Smooth muscle cell (in vitro differentiated cells): Measurements from ENCODE around the gene TGFA. TPM values are rescaled to one million over a fixed set of nuclear protein-coding genes. Genes with fewer than 3 reads are reported as not detected.
A peak's percentile ranks its signal among the peaks of the same experiment; 100 is the strongest.

ENCODE experiments used
- DNase-seq: peaks from one replicate; lab custom pipeline; 2025; ENCODE audit not compliant: unreplicated experiment; lab: John Stamatoyannopoulos, UW
- H2AFZ ChIP-seq: fragments of 200-600 bp; sonication (generic); 2 replicates; pipeline ENCODE4 v1.6.0; 2016; ENCODE audit warnings: antibody characterized with exemption, low read depth, mild to moderate bottlenecking
- H3F3A ChIP-seq: fragments of 200-600 bp; sonication (generic); 2 replicates; pipeline ENCODE4 v1.6.0; 2017; ENCODE audit warnings: antibody characterized with exemption, low read depth
- H3K27ac ChIP-seq: fragments of 200-600 bp; sonication (generic); 2 replicates; pipeline ENCODE4 v1.5.1; 2016; ENCODE audit warnings: low read depth, mild to moderate bottlenecking
- H3K27me3 ChIP-seq: fragments of 200-600 bp; sonication (generic); 2 replicates; pipeline ENCODE4 v1.6.1; 2016; ENCODE audit warnings: low read depth, mild to moderate bottlenecking
- H3K36me3 ChIP-seq: fragments of 200-600 bp; sonication (generic); 2 replicates; pipeline ENCODE4 v1.5.1; 2016; ENCODE audit warnings: low read depth
- H3K4me1 ChIP-seq: fragments of 200-600 bp; sonication (generic); 2 replicates; pipeline ENCODE4 v1.5.1; 2016; ENCODE audit warnings: low read depth
- H3K4me2 ChIP-seq: fragments of 200-600 bp; sonication (generic); 2 replicates; pipeline ENCODE4 v1.6.0; 2016; ENCODE audit warnings: mild to moderate bottlenecking
- H3K4me3 ChIP-seq: fragments of 200-600 bp; sonication (generic); 2 replicates; pipeline ENCODE4 v1.5.1; 2016; ENCODE audit warnings: mild to moderate bottlenecking
- H3K79me2 ChIP-seq: fragments of 200-600 bp; sonication (generic); 2 replicates; pipeline ENCODE4 v1.6.0; 2016; ENCODE audit warnings: low read depth, mild to moderate bottlenecking
- H3K9ac ChIP-seq: fragments of 200-600 bp; sonication (generic); 2 replicates; pipeline ENCODE4 v1.6.0; 2016; ENCODE audit warnings: low read depth
- H3K9me3 ChIP-seq: fragments of 200-600 bp; sonication (generic); replicated peaks from 2 replicates; pipeline ENCODE4 v1.5.1; 2016; ENCODE audit warnings: low read depth
- H4K20me1 ChIP-seq: fragments of 200-600 bp; sonication (generic); 2 replicates; pipeline ENCODE4 v1.6.0; 2016; ENCODE audit warnings: low read depth
- WGBS: methylation state at CpG from one replicate; pipeline ENCODE4 v1.1.7; 2016; ENCODE audit warnings: low lambda C conversion rate; 5-methylcytosine and 5-hydroxymethylcytosine counted together
- polyA plus RNA-seq: library from polyadenylated mRNA; unstranded; fragments of >200 nt; fragmentation: Nextera tagmentation; extraction: Ambion mirVana; gene quantifications from 2 replicates; pipeline ENCODE4 v1.2.1, GENCODE V29; 2016
- total RNA-seq: library from RNA; depleted of rRNA; stranded (reverse); fragments of >200 nt; gene quantifications from 2 replicates; pipeline ENCODE4 v1.2.3, GENCODE V29; 2014
- TF ChIP-seq, protein P1 (sequence below): fragments of 200-600 bp; sonication (generic); IDR thresholded peaks from 2 replicates; pipeline ENCODE4 v1.5.1; 2017; ENCODE audit warnings: borderline replicate concordance, mild to moderate bottlenecking, antibody characterized with exemption; ENCODE audit not compliant: insufficient read depth, poor library complexity, severe bottlenecking

Gene TGFA
- total RNA-seq (2.4 and 3.6 TPM in 2 replicates), polyA plus RNA-seq (0.21 TPM in 1 of 2 replicates, not detected in the other)

DNA sequence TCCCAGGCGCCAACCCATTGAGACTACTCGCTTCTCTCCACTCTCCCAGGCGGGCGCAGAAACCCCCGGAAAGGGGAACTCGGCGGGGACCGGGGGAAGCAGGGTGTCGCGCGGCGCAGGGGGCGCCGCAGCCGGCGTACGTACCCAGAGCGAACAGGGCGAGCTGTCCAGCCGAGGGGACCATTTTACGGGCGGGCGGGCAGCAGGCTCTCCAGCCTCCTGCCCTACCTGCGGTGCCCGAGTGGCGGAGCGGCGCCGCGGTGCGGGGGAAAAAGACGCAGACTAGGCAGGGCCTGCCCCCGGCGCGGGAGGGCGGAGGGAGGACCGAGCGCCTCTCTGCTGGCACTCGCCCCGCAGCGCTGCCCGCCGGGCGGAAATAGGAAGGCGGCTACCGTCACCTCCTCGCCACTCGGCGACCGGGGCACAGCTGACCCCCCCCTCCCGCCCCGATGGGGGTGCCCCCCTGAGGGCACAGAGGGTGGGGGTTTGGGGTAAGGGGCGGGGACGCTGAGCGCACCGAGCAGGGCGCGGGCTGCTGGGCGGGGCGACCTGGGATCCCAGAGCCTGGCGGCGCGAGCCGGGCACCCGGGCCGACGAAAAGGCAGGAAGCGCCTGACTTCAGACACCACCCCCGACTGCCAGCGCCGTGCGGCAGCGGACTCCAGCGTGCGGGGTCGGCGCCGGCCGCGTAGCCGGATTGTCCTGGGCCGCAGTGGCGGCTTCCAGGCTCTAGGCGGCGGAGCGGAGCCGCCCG is at the start of gene TGFA:
Gene TGFA (minus strand): TSS at position 243 of the 754 bp plus-strand sequence. CDS start 59 bp downstream, at position 184.
- Histone ChIP-seq H3K27ac (no peak within 1 kb of the TSS), H3K27me3 (peaks cover 57% of the 10 kb centered on the region), H3F3A (peaks cover 6% of the 10 kb centered on the region), H3K36me3 (no peaks in the 10 kb centered on the region), H3K9ac (no peak within 1 kb of the TSS), H3K4me1 (peaks cover 13% of the 10 kb centered on the region), H3K9me3 (no peaks in the 10 kb centered on the region), H3K4me3 (peak within 1 kb of the TSS; percentile 69), H2AFZ (peak within 1 kb of the TSS; percentile 79), H4K20me1 (no peaks in the 10 kb centered on the region), H3K79me2 (no peaks in the 10 kb centered on the region), H3K4me2 (peak within 1 kb of the TSS; percentile 98)
- WGBS: 1% methylated on average over 47 of the region's 88 CpGs
- TF ChIP-seq, protein P1, sequence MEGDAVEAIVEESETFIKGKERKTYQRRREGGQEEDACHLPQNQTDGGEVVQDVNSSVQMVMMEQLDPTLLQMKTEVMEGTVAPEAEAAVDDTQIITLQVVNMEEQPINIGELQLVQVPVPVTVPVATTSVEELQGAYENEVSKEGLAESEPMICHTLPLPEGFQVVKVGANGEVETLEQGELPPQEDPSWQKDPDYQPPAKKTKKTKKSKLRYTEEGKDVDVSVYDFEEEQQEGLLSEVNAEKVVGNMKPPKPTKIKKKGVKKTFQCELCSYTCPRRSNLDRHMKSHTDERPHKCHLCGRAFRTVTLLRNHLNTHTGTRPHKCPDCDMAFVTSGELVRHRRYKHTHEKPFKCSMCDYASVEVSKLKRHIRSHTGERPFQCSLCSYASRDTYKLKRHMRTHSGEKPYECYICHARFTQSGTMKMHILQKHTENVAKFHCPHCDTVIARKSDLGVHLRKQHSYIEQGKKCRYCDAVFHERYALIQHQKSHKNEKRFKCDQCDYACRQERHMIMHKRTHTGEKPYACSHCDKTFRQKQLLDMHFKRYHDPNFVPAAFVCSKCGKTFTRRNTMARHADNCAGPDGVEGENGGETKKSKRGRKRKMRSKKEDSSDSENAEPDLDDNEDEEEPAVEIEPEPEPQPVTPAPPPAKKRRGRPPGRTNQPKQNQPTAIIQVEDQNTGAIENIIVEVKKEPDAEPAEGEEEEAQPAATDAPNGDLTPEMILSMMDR: peak; percentile 73
- DNase-seq: no peak

DNA sequence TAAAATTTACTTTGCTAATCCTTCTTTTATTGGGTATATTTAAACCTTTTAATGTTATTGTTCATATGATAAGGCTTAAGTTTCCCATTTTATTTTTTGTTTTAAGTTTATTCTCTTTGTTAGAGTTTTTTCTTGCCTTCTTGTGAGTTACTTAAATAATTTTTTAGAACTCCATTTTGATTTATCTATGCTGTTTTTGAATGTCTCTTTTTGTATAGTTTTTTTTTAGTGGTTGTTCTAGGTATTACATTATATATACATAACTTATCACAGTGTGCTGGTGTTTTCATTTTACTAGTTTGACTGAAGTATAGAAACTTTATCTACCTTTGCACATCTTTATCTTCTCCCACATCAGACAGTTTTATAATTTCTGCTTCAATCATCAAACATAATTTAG is 49.4 kb upstream of the TGFA start:
- Histone ChIP-seq H3K9me3 (peaks cover 2% of the 10 kb centered on the region), H3F3A (no peaks in the 10 kb centered on the region), H3K27me3 (peaks cover 19% of the 10 kb centered on the region), H3K79me2 (no peaks in the 10 kb centered on the region), H3K4me3 (no peak overlapping the region), H2AFZ (no peak overlapping the region), H3K9ac (no peak overlapping the region), H4K20me1 (no peaks in the 10 kb centered on the region), H3K27ac (no peak overlapping the region), H3K4me1 (no peaks in the 10 kb centered on the region), H3K36me3 (no peaks in the 10 kb centered on the region), H3K4me2 (no peak overlapping the region)
- TF ChIP-seq, protein P1: no peak
- no peak for DNase-seq

DNA sequence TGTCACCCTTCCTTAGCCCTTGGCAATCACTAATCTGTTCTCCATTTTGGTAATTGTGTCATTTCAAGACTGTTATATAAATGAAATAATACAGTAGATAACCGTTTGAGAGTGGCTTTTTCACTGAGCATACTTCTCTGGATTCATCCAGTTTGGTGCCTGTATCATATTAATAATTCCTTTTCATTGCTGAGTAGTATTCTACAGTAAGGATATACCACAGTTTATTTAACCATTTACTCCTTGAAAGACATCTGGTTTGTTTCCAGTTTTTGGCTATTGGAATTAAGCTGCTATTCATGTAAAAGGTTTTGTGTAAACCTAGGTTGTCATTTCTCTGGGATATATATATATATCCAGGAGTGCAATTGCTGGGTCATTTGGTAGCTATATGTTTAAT is 44.6 kb upstream of the TGFA start:
- Histone ChIP-seq H3K4me3 (no peak overlapping the region), H3K9ac (no peak overlapping the region), H2AFZ (no peak overlapping the region), H3K4me1 (no peaks in the 10 kb centered on the region), H3K79me2 (no peaks in the 10 kb centered on the region), H3F3A (no peaks in the 10 kb centered on the region), H3K27ac (no peak overlapping the region), H4K20me1 (no peaks in the 10 kb centered on the region), H3K9me3 (peaks cover 2% of the 10 kb centered on the region), H3K4me2 (no peak overlapping the region), H3K36me3 (no peaks in the 10 kb centered on the region), H3K27me3 (no peaks in the 10 kb centered on the region)
- 76% methylated on average over 1 of the region's 1 CpG for WGBS
- DNase-seq: no peak
- TF ChIP-seq, protein P1: no peak

DNA sequence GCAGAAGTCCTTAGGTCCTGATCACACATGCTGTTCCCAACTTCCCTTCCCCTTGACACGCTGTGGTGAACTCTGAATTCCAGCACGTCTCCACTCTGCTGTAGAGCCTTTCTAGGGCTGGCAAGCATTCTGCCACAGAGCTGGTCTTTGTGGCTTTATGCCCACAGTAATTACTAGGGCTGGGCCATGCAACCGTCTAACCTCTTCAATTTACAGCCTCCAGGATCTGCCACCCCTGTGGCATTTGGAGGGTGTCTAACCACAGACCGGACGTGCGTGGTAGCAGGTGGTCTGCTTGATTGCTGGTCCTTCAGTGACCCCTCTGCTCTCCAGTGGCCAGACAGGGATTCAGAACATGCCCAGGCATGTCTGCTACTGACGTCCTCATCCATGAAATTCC is 43.1 kb upstream of the TGFA start:
- Histone ChIP-seq H4K20me1 (no peaks in the 10 kb centered on the region), H2AFZ (peak overlapping the region; percentile 17), H3K9ac (no peak overlapping the region), H3K36me3 (no peaks in the 10 kb centered on the region), H3K4me2 (no peak overlapping the region), H3K4me1 (no peaks in the 10 kb centered on the region), H3K79me2 (no peaks in the 10 kb centered on the region), H3K9me3 (peaks cover 2% of the 10 kb centered on the region), H3K27ac (peak overlapping the region; percentile 78), H3K27me3 (no peaks in the 10 kb centered on the region), H3F3A (no peaks in the 10 kb centered on the region), H3K4me3 (no peak overlapping the region)
- no peak for DNase-seq
- WGBS: 83% methylated on average over 7 of the region's 7 CpGs
- TF ChIP-seq, protein P1: no peak
